ENCODE data around the gene TENM4. TPM values are rescaled to one million over a fixed set of nuclear protein-coding genes. Genes with fewer than 3 reads are reported as not detected.

The TENM4 gene
- polyA plus RNA-seq, 1 of the 3 experiments (the other 2 are of a cell fraction), result 16.7 TPM

GRCh38 chr11:79418241-79418640 is 22.6 kb downstream of the TENM4 start (continued):
- TF ChIP-seq RCOR1 (IDR thresholded peaks at IDR 0.05; ENCODE audit: low read length), result no peak

- Histone ChIP-seq H3K9ac (no peak overlapping the region), H3F3A (replicated peaks; ENCODE audit: insufficient read depth) (peaks cover 44% of the 10 kb centered on the region), H3K9me2 (no peaks in the 10 kb centered on the region), H4K20me1 (ENCODE audit: insufficient read depth) (no peaks in the 10 kb centered on the region; the same call in 1 of the 2 replicates), H3K27me3 (ENCODE audit: insufficient read depth) (no peaks in the 10 kb centered on the region), H2AFZ (ENCODE audit: low read depth) (no peak overlapping the region), H3K79me2 (ENCODE audit: insufficient read depth) (peaks cover 71% of the 10 kb centered on the region; the same call in 1 of the 2 replicates), H3K4me3 (ENCODE audit: low read depth in 2 of 2, low read length in 1 of 2) (no peak overlapping the region), H3K4me2 (no peak overlapping the region), H3K36me3 (replicated peaks in 1 of 2; ENCODE audit: control insufficient read depth in 1 of 2, insufficient read depth in 2 of 2, low read length in 1 of 2) (no peaks in the 10 kb centered on the region), H3K4me1 (ENCODE audit: control insufficient read depth in 1 of 2, insufficient read depth in 2 of 2, low read depth in 1 of 2, low read length in 1 of 2) (peaks cover 16 to 39% of the 10 kb centered on the region in 2 experiments), H3K27ac (ENCODE audit: low read depth in 2 of 2, low read length in 1 of 2) (peak overlapping the region in 1 of 2 experiments; percentile 97; a peak in 2 of 4 replicates), H3K9me3 (no peaks in the 10 kb centered on the region)
- ChIA-PET POLR2A (no interaction called here), CTCF (no interaction called here)
- TF ChIP-seq TCF12 (IDR thresholded peaks at IDR 0.05) (no peak), EZH2phosphoT487 (IDR thresholded peaks at IDR 0.05; ENCODE audit: borderline replicate concordance, low read depth) (no peak), FOXM1 (IDR thresholded peaks at IDR 0.05; ENCODE audit: low read depth) (no peak), RAD21 (IDR thresholded peaks at IDR 0.05; ENCODE audit: low read length) (no peak), FOXJ3 (CRISPR knock-in tag; IDR thresholded peaks at IDR 0.05) (no peak), ELF1 (IDR thresholded peaks at IDR 0.05) (no peak), CTCF (IDR thresholded peaks at IDR 0.05) (no peak), SIN3A (IDR thresholded peaks at IDR 0.05; ENCODE audit: borderline replicate concordance, low read depth, low read length) (no peak), USF2 (IDR thresholded peaks at IDR 0.05; ENCODE audit: borderline replicate concordance, low read depth, low read length) (no peak), REST (IDR thresholded peaks at IDR 0.05; ENCODE audit: low read depth, low read length) (no peak), RCOR1 (IDR thresholded peaks at IDR 0.05; ENCODE audit: low read length) (no peak)
- no peak for DNase-seq
- WGBS (ENCODE audit: low lambda C conversion rate), result 90% methylated on average over 6 of the region's 6 CpGs
Observed at GRCh38 chr11:79417069-79417920, 23.5 kb downstream of the TENM4 start.

Data from SK-N-SH (cell line).